ENCODE results near the gene CIDEC.
A peak's percentile ranks its signal among the peaks of the same experiment; 100 is the strongest.

Gene CIDEC

GRCh38 chr3:9890249-9891071 lies 10.4 kb upstream of the CIDEC start, which contains the start of gene JAGN1:
JAGN1 (plus strand) TSS chr3:9890610; CDS start chr3:9890723, 113 bp downstream.
- TF ChIP-seq ZFX (IDR thresholded peaks at IDR 0.05) (peak; percentile 75), CTCF (conservative IDR thresholded peaks at IDR 0.05) (no peak)
- H3K27ac ChIP-seq: peak within 1 kb of the TSS; percentile 95

DNA sequence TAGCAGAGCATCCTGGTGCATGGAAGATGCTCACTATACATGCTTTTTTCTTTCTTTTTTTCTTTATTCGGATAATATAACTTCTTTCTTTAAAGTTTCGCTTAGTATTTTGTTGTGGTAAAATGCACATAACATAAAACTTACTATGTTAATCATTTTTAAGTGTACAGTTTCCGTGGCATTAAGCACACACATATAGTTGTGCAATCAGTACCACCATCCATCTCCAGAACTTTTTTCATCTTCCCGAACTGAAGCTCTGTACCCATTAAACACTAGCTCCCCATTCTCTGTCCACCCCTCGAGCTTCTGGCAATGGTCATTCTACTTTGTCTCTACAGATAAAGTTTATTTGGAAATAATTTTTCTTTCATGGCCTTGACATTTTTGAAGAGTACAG lies 9.4 kb upstream of the CIDEC start:
- TF ChIP-seq CTCF (conservative IDR thresholded peaks at IDR 0.05): no peak
- H3K27ac ChIP-seq: no peak overlapping the region

DNA sequence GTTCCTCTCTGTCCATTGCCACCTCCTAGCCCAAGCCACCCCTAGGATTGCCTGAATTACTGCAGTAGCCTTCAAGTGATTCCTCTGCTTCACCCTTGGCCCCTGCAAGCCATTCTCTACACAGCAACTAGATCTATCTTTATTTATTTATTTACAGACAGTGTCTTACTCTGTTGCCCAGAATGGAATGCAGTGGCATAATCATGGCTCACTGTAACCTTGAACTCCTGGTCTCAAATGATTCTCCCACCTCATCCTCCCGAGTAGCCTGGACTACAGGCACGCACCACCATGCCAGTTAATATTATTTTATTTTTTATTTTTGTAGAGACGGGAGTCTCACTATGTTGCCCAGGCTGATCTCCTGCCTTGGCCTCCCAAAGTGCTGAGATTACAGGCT lies 8.5 kb upstream of the CIDEC start:
- TF ChIP-seq CTCF (conservative IDR thresholded peaks at IDR 0.05) (no peak), ZFX (IDR thresholded peaks at IDR 0.05) (no peak)
- no peak overlapping the region for H3K27ac ChIP-seq

DNA sequence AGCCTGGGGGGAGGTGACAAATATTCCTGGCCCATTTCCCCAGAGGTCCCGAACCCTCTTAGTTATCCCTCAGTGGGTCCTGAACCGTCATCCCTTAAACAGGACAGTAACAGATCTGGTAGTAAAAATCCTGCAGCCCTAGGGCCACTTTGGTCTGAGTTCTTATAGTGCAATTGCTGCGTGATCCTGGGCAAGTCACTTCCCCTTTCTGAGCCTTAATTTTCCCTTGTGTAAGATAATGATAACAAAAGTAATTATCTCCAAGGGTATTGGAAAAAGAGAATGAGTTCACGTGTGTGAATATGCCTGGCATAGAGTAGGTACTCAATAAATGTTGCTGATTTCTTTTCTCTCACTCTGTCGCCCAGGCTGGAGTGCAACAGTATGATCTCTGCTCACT lies 7.4 kb upstream of the CIDEC start:
- no peak overlapping the region for H3K27ac ChIP-seq
- no peak for TF ChIP-seq CTCF (conservative IDR thresholded peaks at IDR 0.05)
- no peak for TF ChIP-seq ZFX (IDR thresholded peaks at IDR 0.05)

- H3K27ac ChIP-seq: no peak overlapping the region
- TF ChIP-seq ZFX (IDR thresholded peaks at IDR 0.05) (no peak), CTCF (conservative IDR thresholded peaks at IDR 0.05) (no peak)
These were observed 6.3 kb upstream of the CIDEC start for GRCh38 chr3:9886328-9886727.

DNA sequence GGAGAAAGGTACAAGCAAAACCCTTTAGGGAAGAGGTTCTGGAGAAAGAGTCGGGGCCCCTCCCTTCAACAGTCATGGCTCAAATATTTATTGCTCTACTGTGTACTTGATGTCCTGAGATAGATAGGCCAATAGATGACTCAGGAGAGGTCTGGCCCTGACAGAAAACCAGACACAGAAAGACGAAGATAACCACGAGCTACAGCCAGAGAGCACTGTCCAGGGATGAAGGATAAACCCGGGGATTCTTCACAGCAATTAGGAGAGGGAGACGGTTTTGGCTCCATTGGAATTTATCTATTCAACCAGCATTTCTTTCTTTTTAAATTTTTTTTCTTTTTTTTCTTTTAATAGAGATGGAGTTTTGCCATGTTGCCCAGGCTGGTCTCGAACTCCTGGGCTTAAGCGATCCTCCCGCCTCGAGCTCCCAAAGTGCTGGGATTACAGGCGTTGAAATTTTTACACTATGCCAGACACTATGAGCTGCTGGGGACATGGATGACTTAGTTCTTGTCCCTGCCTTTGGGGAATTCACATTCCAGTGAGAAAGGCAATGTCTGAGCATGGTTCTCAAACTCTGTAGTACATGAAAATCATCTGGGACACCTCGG lies 4.6 kb upstream of the CIDEC start:
- H3K27ac ChIP-seq: no peak overlapping the region
- TF ChIP-seq CTCF (conservative IDR thresholded peaks at IDR 0.05) (no peak), ZFX (IDR thresholded peaks at IDR 0.05) (no peak)

All from C4-2B (cell line).